HT1080 (cell line): ENCODE data around the gene RALY. TPM values are rescaled to one million over a fixed set of nuclear protein-coding genes. Genes with fewer than 3 reads are reported as not detected.

Source experiments
- DNase-seq: peaks from one replicate; pipeline ENCODE4 v3.0.0-alpha.2; 2015; ENCODE audit warnings: low read depth
- total RNA-seq: library from RNA; depleted of rRNA; stranded (reverse); fragments of >200 nt; shearing (Covaris generic); gene quantifications from 2 replicates; pipeline ENCODE4 v1.2.3, GENCODE V29; 2014

Gene RALY
- total RNA-seq, 1 experiment from 2014 or later: 128 TPM

GRCh38 chr20:34075647-34076046 is 81.9 kb downstream of the RALY start:
- DNase-seq: no peak

GRCh38 chr20:34076952-34077351 is 83.2 kb downstream of the RALY start:
- no peak for DNase-seq

- no peak for DNase-seq
These were observed 84.8 kb downstream of the RALY start for GRCh38 chr20:34078540-34078939.

GRCh38 chr20:34079818-34080217 is 86.1 kb downstream of the RALY start:
- no peak for DNase-seq

GRCh38 chr20:34082232-34082887 is 88.6 kb downstream of the RALY start:
- no peak for DNase-seq

- peak; percentile 91 for DNase-seq
These were observed 89.4 kb downstream of the RALY start for GRCh38 chr20:34083137-34083536.

GRCh38 chr20:34083781-34084180 is 90.1 kb downstream of the RALY start:
- no peak for DNase-seq

- no peak for DNase-seq
These were observed 90.7 kb downstream of the RALY start for GRCh38 chr20:34084227-34084923.

GRCh38 chr20:34085544-34086040 is 91.9 kb downstream of the RALY start:
- DNase-seq: no peak

GRCh38 chr20:34088305-34089174 is 94.8 kb downstream of the RALY start:
- DNase-seq: no peak

- no peak for DNase-seq
These were observed 95.4 kb downstream of the RALY start for GRCh38 chr20:34089175-34089479.

- DNase-seq: no peak
These were observed 96.1 kb downstream of the RALY start for GRCh38 chr20:34089655-34090345.

- no peak for DNase-seq
These were observed 96.9 kb downstream of the RALY start for GRCh38 chr20:34090645-34091044.

- DNase-seq: no peak
These were observed 98.0 kb downstream of the RALY start for GRCh38 chr20:34091637-34092200.

GRCh38 chr20:34093895-34094294 is 100.2 kb downstream of the RALY start:
- no peak for DNase-seq

- no peak for DNase-seq
These were observed 102.1 kb downstream of the RALY start for GRCh38 chr20:34095825-34096224.

GRCh38 chr20:34096699-34097444 is 103.2 kb downstream of the RALY start:
- no peak for DNase-seq

GRCh38 chr20:34098570-34098969 is 104.9 kb downstream of the RALY start:
- DNase-seq: no peak

- no peak for DNase-seq
These were observed 106.0 kb downstream of the RALY start for GRCh38 chr20:34099675-34100074.

GRCh38 chr20:34100576-34100975 is 106.9 kb downstream of the RALY start:
- no peak for DNase-seq
